Head of caudate nucleus (tissue), 42 donors: ENCODE results near the gene PGM1.

Source experiments
- DNase-seq, 42 donors: peaks; one replicate each; pipeline versions ENCODE4 v3.0.0 to v3.0.0-alpha.2; 2020 to 2021; ENCODE audit warnings: mixed read lengths in 7 of 42
- intact Hi-C: fragments of 100-400 bp; cut with DNase I; formaldehyde crosslinking; loops from one replicate; pipeline ENCODE4 v1.15.0; 2022

Gene PGM1

DNA sequence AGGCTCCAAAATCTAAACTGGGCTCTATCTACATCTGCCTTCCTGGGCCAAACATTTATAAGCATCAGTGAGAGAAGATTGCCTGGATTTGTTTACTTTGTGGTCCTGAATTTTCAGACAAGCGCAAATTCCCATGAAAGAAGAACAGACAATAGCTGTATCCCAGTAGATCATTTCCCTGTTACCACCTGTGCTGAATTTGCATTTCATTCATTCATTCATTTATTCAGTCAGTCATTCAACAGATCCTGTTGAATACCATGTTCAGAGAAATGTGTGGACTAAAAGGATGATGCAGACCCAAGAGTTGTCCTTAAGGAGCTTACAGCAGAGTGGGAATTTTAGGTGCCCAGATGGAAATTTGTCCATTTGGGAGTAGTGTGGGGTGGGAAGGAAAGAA is 2.2 kb downstream of the PGM1 start:
- DNase-seq: no peak
- intact Hi-C loops: no loop called here

DNA sequence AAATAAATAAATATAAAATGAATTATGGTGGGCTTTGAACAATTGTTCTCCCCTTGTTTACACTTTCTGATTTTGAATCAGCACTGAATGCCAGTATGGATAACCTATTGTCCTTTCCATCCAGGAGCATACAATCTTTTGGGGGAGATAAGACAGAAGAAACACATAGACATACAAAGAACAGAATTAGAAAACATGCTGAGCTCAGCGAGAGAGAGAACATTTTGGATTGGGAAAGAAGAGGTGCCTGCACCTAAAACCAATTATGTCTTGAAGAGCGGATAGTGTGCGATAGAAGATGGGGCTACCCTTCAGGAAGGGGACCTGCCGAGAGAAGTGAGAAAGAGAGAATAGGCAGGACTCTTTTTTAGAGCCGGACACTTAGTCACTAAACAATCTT is 6.6 kb downstream of the PGM1 start:
- intact Hi-C loops: no loop called here
- DNase-seq: no peak

DNA sequence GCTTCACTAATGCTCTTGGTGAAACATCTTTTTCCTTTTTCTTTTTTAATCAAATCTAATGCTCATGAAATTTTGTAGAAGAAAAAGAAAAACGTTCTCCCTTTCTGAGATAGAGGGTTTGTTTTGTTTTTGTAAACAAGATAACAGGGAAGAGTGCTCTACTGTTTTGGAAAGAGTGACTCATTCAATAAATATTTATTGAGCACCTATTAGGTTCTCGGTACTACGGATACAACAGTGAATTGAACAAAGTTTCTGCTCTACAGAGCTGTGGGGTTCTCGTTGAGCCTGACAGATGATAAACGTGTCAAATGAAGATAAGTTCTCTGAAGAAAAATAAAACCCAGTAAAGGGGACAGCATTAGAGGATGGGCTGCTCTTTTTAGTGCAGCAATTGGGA is 7.0 kb downstream of the PGM1 start:
- no peak for DNase-seq
- intact Hi-C loops: no loop called here

DNA sequence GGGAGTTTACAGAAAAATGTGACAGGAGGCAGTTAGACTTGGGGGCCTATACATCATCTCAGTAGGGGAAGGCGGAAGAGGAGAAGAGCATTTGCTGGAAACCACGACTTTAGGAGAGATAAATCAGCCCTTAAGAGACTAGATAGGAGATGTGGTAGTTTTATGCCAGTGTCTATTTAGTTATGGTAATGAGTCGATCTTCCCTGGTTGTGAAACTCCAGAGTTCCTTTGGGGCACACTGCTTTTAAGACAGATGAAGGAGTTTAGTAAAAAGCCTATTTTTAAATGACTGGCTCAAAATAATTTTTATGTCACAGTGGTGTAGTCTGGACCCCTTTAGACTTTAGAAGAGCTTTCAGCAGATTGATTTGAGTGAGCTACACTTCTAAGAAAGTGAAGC is 7.8 kb downstream of the PGM1 start:
- intact Hi-C loops: no loop called here
- DNase-seq: no peak

DNA sequence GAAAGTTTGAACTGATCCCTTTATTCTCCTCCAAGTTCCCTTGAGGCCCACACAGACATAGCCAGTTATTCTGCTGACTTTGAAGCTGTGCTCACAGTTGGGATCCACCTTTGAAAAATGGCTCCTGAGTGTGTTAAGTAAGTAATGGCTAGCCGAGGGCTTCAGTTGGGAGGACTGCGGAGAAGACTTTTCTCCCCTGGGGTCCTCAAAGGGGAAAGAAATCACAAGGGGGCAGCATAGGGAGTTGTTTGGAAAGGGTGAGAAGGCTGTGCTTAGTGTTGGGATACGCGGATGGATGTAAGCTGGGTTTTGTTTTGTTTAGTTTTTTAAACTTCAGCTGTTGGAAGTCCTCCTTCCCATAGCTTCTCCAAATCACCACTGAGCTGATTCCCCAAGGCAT is 8.3 kb downstream of the PGM1 start:
- no peak for DNase-seq
- intact Hi-C loops: no loop called here

DNA sequence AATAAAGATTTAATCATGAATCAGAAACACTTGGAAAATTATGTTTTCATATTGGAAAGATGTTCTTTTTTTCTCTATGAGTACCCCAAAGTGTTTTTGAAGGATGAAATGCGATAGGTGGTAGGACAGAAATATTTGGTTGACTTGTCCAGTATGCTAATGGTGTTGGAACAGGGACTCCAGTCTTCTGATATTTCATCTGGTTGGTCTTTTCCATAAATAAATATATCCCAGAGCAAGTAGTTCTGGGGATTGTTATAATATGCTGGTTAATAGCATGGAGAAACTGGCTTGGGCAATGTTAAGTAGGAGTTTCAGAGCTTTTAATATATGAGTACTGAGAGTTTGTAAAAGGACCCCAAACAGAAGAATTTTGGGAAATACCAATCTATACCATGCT is 8.7 kb downstream of the PGM1 start:
- no peak for DNase-seq
- intact Hi-C loops: no loop called here

DNA sequence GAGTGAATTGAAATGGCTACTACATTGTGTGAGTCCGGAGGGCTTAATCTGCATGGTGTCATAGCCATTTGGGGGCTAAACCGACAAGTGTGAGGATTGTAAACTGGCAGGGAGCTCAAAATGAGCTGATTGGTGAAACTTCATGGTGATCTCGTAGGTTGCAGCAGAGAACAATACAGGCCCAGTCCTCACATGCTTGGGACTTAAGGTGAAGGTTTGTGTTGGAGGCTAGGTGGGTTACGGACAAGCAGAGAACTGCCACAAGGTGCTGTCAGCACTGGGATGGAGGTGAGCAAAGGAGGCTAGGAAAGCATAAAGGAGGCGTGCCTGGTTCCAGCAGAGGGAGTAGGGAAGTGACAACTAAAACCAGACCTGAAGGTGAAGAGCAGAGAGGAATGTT is 9.4 kb downstream of the PGM1 start:
- no peak for DNase-seq
- intact Hi-C loops: no loop called here

DNA sequence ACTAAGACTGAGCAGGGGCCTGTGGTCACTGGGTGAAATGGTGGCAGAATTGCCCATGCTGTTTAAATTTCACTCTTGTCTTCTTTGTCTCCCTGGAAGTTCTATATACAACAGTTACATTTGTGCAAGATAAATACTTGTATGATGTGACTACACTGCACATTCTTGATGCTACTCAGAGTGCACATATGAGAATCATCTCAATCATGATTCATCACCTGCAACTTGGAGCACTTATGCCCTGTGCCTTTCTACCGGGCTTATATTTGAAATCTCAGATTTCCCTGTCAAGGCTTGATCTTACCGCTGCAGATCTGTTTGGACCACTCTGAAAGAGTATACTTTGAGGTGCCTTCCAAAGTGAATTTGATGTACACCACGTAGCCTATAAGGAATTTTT is 10.6 kb downstream of the PGM1 start:
- intact Hi-C loops: no loop called here
- no peak for DNase-seq

DNA sequence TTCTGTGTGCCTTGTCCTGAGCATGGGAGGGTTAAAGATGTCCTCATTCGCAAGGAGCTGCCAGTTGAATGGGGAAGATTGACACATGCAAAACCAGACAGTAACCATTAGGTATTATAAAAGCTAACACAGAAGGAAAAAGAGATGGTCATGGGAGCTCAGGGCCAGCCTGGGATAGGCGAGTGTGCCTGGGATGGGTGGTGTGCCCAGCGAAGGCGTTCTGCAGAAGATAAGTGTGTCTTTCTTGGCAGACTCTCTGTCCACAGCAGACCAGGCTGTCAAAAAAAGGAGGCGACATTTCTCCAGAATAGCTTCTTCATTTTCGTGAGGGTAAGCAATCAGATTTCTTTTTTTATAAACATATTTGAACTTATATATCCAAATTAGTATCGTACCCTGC is 14.1 kb downstream of the PGM1 start:
- no peak for DNase-seq
- intact Hi-C loops: no loop called here

DNA sequence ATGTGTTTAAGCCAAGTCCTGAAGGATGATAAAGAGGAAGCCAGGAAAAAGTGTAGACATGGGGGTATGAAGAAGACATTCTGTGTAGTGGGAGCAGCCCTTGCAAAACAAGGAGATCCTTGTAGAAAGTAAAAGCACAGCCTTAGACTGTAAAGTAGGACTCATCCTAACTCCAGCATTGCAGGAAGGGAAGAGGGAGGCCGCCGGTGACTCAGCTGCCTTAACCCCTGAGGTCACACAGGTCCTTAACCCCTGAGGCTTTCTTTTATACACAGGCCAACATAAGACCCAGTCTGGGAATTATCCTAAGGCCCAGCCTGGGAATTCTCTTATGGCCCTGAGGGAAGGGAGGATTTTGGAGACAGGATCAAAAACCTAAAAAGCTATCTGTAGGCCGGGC is 18.0 kb downstream of the PGM1 start:
- DNase-seq: no peak
- intact Hi-C loops: no loop called here

DNA sequence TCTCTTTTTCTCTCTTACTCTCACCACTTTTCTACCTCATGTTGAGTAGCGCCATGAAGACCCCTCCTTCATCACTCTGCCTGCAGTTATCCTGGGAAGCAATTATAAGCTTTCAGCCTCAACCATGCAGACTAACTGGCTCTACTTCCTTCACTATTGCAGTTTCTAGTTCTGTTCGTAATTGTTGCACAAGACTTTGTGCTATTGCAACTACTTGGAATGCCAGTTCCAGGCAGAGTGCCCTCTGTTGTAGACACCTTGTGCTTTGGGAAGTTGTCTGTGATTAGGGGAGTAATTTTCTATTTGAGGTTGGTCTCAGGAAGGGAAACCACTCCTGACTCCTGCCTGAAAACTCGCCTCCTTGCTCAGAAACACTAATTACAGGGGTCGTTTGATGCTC is 19.4 kb downstream of the PGM1 start:
- no peak for DNase-seq
- intact Hi-C loops: no loop called here

DNA sequence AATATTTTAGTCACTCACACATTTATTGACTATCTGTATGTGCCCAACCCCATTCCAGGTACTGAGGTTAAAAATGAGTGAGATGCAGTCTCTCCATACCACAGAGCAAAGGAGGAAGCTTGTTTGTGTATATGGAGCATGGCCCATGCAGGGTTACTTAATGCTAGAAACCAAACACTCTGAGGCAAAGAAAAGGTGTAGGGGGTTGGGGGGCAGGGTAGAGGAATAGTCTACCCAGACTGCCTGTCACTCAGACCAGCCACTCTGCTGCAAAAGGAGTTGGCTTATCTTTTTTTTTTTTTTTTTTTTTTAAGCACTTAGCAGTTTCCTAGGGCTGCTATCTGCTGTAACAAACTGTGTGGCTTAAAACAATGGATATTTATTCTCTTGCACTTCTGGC is 19.8 kb downstream of the PGM1 start:
- intact Hi-C loops: no loop called here
- DNase-seq: no peak

DNA sequence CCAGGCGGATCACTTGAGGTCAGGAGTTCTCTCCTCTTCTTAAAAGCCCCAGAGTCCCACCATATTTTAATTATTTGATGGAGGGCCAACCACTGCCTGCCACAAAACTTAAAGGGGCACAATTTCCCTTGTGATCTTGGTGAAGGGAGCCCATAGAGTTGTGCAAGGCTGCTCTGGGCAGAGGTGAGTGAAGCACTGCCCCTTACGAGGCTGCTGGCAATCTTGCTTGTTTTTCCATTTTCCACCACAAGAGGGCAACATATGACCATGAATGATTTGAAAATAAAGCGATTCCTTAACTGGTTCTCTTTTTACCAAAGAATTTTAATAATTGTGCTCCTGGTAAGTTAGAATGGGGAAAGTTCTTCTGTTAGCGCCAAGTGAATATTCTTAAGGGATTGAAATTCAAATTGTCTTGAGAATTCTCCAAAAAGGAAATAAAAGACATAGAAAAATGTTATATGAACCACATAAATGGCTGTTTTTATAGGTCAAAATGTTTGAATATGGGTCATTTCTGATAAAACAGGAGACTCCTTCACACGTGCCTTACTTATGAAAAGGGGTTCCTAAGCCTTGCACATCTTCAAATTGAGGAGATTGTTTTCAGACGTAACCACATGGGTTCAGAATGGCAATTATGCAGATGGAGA is 22.7 kb downstream of the PGM1 start:
- intact Hi-C loops: loop anchor here (5.0 kb wide), 1 partner anchor 631 kb away; no protein-coding TSS in a partner anchor
- peak in 33 of 42 donors; percentile 14 to 89 (median 60) for DNase-seq

DNA sequence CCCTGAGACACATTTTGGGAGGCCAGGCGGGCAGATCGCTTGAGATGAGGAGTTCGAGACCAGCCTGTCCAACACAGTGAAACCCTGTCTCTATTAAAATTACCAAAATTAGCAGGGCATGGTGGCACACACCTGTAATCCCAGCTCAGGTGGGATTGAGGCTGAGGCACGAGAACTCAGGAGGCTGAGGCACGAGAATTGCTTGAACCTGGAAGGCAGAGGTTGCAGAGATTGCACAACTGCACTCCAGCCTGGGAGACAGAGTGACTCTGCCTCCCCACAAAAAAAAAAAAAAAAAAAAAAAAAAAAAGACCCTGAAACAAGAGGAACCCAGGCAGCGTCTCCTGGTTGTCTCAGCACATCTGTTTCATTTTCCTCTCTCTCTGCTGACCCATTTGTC is 24.2 kb downstream of the PGM1 start:
- no peak for DNase-seq
- intact Hi-C loops: loop anchor here (5.0 kb wide), 1 partner anchor 630 kb away; no protein-coding TSS in a partner anchor

DNA sequence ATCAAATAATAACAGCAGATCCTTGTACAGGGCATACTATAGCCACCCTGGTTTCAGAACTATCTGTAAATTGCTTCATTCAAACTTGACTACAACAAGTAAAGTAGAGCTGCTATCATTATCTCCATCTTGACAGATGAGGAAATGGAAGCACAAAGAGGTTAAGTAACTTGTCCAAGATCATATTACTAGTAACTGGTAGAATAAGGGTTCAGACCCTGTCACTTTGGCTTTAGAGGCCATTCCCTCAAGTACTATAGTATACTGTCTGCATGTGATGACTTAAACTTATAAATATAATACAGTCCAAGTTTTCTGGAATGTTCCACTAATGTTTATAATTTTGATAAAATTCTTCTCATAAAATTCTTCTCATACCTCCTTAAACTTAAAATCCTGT is 24.8 kb downstream of the PGM1 start:
- intact Hi-C loops: loop anchor here (5.0 kb wide), 1 partner anchor 629 kb away; no protein-coding TSS in a partner anchor

DNA sequence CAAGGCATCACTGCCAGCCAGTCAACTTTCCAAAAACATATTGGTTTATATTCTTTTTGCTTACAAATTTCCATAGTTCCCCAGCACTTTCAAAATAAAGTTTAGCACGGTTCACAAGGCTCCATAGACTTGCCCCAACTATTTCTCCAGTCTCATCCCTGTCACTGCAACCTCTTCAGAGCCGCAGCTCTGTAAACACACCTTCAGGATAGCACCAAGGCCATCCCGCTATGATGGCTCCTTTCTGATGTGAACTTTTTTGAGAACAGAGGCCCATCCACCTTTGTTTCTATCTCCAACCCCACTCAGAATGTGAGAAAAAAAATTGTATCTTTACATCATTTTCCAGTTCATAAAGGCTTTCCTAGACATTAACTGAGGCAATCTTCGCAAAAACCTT is 26.3 kb downstream of the PGM1 start:
- DNase-seq: no peak
- intact Hi-C loops: loop anchor here (5.0 kb wide), 1 partner anchor 628 kb away; no protein-coding TSS in a partner anchor

More for the DNA sequence above, 24.8 kb downstream of the PGM1 start:
- DNase-seq: no peak

DNA sequence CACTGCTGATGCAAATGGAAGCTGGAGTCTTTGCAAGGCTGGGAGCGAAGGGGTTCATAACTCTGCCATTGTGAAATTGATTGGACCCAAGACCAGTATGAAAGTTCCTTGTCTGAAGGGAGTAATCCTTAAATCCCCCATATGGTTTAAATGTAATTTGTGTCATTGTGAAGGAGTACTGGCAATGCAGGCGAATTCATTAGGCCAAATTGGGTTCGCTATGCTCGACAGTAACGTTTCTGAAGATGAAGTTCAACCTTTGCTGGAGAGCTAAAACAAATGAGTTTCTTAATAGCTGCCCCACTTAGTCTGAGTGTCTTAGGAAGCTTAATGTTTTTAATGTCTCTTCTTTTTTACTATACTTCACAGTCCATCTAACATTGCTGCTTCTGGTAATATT is 27.5 kb downstream of the PGM1 start:
- intact Hi-C loops: no loop called here
- no peak for DNase-seq

DNA sequence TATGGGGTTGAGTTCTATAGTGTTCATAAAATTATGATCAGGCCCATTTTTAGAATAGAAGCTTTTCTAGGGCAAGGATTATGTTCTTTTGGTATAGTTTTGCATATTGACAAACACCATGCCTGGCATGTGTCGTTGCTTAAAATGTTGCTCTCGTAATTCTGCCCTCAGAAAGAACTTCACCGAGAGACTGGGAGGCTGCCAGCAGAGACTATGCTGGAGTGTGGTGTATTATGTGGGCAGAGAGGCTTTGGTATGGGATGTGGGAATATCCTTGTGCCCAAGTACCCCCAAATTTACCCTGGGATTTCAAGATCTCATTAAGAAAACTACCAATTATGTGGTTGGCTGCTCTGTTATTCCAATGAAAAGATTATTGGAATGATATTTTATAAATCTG is 27.9 kb downstream of the PGM1 start:
- intact Hi-C loops: no loop called here
- DNase-seq: no peak

DNA sequence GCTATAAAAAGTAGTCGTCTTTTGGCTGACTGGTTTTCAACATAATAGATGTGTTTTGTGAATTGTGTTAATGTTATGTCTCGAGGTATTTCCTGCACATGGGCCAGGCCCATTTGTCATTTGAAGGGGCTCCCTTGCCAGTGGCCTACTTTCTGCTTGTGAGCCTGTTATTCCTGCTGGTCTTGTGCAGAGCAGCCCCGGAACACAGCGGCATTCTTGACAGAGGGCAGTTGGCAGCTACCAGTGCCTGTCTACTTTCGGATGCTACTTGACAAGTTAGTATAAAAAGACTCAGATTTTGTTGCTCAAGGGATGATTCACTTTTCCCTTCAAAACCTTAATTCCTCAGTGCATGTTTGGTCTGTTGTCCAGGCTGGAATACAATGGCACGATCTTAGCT is 28.5 kb downstream of the PGM1 start:
- intact Hi-C loops: no loop called here
- DNase-seq: peak in 35 of 42 donors; percentile 8 to 83 (median 37)

DNA sequence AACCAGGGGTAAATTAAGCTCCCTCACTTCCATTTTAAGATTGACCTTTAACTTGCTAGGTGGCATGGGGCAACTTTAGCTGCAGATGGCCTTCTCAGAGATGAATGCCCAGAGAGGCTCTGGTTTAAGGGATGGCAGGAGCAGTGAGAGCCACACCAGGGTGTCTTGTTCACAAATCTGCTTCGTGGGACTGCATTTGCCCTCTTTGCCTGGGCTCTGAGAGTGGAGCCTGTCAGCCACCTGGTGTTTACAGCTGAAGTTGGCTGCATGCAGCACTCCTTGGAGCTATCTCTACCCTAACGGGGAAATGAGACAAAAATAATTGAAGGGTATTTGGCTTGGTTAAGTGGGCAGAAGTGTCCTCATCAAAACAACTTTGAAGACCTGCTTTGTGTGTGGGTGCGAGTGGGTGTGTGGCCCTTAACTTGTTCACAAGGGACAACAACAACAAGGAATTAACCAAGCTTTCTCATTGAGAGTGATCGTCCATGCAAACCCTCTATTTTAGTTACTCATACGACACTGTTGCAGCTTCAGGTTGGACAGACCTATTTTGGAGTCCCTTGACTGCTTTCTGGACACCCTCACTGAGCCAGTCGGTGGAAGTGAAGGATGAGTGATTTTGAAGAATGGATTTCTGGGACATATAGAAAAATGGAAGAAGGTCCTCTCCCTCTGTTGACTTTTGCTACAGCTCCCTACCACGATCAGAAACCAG is 29.8 kb downstream of the PGM1 start:
- no peak for DNase-seq
- intact Hi-C loops: no loop called here

DNA sequence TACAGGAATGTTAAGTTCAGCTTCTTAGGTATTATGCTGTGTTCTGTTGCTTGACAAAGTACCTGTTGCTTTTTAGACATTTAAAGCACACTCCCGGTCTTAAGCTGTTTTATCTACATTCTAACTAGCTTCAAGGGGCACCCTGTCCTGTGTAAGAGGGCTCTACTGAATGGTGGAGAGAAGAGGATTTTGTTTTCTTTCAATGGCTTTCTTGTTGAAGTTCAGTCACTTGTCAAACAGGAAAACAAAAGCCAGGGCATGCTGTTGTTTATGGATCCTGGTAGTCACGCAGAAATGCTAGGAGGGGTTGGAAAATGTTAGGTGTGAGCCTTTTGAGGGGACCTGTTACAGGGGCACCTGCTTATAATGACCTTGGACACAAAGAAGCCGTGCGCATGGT is 30.7 kb downstream of the PGM1 start:
- intact Hi-C loops: no loop called here
- no peak for DNase-seq
